Uterus (tissue), 2 donors: ENCODE results near the gene ADPRHL1.
"Not testable (repeated sequence)": the region's sequence is repeated elsewhere in the genome, so short reads cannot be mapped to it uniquely, and the experiment has no call there.

ENCODE experiments used
- CTCF ChIP-seq, 4 experiments: fragments of 200-600 bp in 2 of 4; fragments of 450-650 bp in 2 of 4; sonication (generic) in 2 of 4; IDR thresholded peaks; one replicate each; pipeline ENCODE4 v1.5.1; 2016 to 2019; ENCODE audit warnings: antibody characterized with exemption in 4 of 4, mild to moderate bottlenecking in 2 of 4, moderate library complexity in 1 of 4
- POLR2A ChIP-seq, 2 donors: fragments of 450-650 bp; IDR thresholded peaks; one replicate each; pipeline ENCODE4 v1.6.1; 2016; ENCODE audit warnings: antibody characterized with exemption in 2 of 2, mild to moderate bottlenecking in 1 of 2, moderate library complexity in 1 of 2

DNA sequence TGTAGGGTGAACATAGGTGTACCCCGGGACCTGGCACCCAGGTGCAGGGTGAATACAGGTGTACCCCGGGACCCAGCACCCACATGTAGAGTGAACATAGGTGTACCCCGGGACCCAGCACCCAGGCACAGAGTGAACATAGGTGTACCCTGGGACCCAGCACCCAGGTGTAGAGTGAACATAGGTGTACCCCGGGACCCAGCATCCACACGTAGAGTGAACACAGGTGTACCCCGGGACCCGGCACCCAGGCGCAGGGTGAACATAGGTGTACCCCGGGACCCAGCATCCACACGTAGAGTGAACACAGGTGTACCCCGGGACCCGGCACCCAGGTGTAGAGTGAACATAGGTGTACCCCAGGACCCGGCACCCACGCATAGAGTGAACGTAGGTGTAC lies 17.4 kb downstream of the ADPRHL1 start:
- TF ChIP-seq CTCF, POLR2A (IDR thresholded peaks at IDR 0.05): not testable (repeated sequence)
